Frontal cortex (tissue), 4 donors: ENCODE measurements around the gene PER1. TPM values are rescaled to one million over a fixed set of nuclear protein-coding genes. Genes with fewer than 3 reads are reported as not detected.
"Not testable (repeated sequence)": the region's sequence is repeated elsewhere in the genome, so short reads cannot be mapped to it uniquely, and the experiment has no call there.

ENCODE experiments used
- DNase-seq, 2 donors: peaks; one replicate each; pipeline ENCODE4 v3.0.0; 2012; ENCODE audit warnings: low spot score in 2 of 2
- FAIRE-seq: peaks from 2 replicates; lab custom pipeline; 2012; peaks lifted over from hg19 to GRCh38; lab: Jason Lieb, UNC
- total RNA-seq: library from RNA; depleted of rRNA; stranded (reverse); fragments of >200 nt; gene quantifications from one replicate; pipeline ENCODE4 v1.2.3, GENCODE V29; 2014
- donor health status: control.
- donor health status: control.
- donor health status: control.

Gene PER1
- total RNA-seq, 1 donor from 2014 or later: 6.5 TPM

DNA sequence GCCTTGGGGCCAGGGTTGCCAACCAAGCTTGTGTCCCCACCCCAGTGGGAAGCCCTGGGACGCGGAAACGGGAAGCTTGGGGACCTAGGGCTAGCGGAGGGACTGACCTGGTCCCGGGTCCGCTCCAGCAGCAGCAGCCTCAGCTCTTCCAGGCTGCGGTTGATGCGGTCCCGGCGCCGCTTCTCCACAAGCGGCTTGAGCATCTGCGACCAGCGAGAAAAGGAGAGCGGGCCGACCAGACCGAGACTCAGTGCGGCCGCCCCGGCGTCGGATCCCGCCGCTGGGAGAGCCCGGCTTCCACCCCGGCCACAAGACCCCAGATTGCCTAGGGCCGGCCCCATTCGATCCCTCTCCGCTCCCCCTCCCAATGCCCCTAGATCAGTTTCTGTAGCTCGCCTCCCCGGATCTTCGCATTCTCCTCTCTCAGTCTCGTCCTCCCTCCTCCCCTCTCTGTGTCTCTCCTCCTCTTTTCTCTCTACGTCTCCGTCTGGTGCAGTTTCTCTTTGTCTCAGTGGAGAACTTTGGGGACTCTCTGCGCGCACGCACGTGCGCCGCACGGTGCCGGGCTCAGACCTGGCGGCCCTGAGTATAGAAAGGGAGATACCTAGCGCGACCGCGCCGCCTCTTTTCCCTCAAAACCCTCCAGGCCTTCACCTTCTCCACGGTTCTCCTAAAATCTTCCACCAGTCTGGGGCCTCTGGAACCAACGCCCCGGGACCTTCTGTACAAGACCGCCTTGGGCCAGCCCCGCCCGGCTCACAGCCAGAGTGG is 29.1 kb downstream of the PER1 start:
- FAIRE-seq (no peak), DNase-seq (no peak)

DNA sequence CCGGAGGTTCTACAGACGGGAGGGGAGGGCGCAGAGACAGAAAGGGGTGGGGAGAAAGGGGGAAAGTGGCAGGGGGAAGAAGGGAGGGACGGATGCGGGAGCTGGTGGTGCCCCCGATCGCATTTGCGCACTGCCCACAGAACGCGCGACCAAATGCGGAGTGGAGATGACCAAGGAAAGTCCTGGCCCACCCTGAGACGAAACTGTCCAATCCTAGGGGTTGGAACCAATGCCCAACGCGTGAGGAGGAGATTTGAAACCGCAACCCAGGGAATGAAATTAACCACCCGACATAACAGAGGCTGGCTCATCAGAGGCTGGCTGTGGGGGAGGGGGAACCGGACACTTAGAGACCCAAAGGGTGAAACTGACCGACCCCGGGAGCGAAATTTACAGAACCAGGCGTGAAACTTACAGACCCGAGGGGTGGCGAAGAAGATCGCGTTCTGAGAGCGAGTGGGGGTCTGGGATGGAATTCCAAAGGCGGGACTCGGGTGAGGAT is 29.7 kb downstream of the PER1 start:
- FAIRE-seq: no peak
- DNase-seq: no peak

- DNase-seq (peak; percentile 65 to 77), FAIRE-seq (no peak)
These were observed 30.4 kb downstream of the PER1 start for GRCh38 chr17:8121681-8122421.

- FAIRE-seq (no peak), DNase-seq (no peak)
These were observed 30.9 kb downstream of the PER1 start for GRCh38 chr17:8121407-8121680.

DNA sequence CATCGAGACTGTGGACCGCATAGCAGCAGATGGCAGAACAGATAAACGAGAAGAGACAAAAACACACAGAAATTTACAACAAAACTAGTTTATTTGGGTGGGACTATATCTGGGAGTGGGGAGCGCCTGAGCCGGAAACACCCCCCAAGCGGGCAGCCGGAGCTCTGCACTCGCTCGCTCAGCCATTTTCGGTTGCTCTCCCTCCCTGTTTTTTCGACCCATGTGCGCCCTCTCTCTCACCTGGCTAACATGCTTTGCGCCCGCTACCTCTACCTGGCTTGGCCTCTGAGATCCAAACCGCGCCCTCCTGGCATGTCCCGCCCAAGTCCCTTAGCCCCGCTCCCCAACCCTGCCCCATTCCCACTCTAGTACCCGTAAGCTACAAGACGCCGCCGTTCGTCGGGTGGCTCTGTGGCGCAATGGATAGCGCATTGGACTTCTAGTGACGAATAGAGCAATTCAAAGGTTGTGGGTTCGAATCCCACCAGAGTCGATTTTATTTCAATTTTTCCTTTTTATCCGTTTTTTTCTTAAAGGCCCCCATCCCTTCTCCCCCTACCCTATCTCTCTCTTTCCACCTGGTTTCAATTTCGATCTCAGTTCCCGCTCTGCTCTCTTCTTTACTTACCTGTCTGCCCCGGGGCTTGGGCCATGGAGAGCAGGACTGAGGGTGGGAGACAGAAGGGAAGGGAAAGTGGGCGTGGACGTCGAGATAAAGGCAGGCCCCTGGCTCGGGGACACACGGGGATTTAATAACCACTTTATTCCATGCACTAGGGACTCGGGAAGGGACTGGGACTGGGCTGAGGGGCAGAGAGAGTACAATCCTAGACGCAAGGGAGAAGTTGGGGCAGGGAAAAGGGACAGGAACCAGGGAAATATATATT is 31.4 kb downstream of the PER1 start:
- FAIRE-seq (no peak), DNase-seq (peak in 1 of 2 donors; percentile 68)

- peak in 1 of 2 donors; percentile 71 for DNase-seq
- FAIRE-seq: peak; percentile 87
These were observed 32.4 kb downstream of the PER1 start for GRCh38 chr17:8119581-8120519.

GRCh38 chr17:8118769-8119580 is 33.2 kb downstream of the PER1 start:
- DNase-seq (peak; percentile 87 to 91), FAIRE-seq (peak; percentile 59)

GRCh38 chr17:8117980-8118768 is 34.0 kb downstream of the PER1 start, which contains the start of gene ALOXE3:
Gene ALOXE3, minus strand, starts transcription at chr17:8118514. Its CDS starts 524 bp downstream, at chr17:8117990.
- FAIRE-seq (no peak), DNase-seq (no peak)

- FAIRE-seq: no peak
- no peak for DNase-seq
These were observed 34.7 kb downstream of the PER1 start for GRCh38 chr17:8117367-8117979.

GRCh38 chr17:8116776-8117175 is 35.4 kb downstream of the PER1 start:
- no peak for DNase-seq
- FAIRE-seq: no peak

DNA sequence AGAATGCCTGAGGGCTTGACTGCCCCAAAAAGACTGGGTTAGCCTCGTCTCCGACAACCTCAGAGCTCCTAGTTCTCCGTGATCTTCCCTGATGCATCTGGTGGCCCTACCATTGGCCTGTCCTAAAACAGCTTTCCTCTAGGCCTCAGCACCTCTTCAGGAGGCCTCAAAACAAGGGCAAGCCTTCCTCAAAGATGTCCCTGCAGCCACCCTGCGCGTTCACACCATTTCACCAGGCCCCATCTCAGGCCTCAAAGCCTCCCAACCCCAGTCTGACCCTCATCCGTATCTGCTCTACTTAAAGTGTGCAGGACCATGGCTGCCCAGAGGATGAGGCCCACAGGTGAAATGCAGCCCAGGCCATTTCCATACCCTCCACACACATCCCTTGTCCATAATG is 41.3 kb downstream of the PER1 start:
- DNase-seq (no peak), FAIRE-seq (no peak)

- DNase-seq (no peak), FAIRE-seq (no peak)
These were observed 41.8 kb downstream of the PER1 start for GRCh38 chr17:8110456-8110804.

- FAIRE-seq: no peak
- peak; percentile 46 to 69 for DNase-seq
These were observed 42.3 kb downstream of the PER1 start for GRCh38 chr17:8109661-8110455.

GRCh38 chr17:8108972-8109660 is 43.1 kb downstream of the PER1 start:
- DNase-seq: no peak
- FAIRE-seq: no peak

- not testable (repeated sequence) for FAIRE-seq
These were observed 45.2 kb downstream of the PER1 start for GRCh38 chr17:8106980-8107379.

GRCh38 chr17:8105957-8106398 is 46.2 kb downstream of the PER1 start:
- FAIRE-seq (no peak), DNase-seq (no peak)

More at GRCh38 chr17:8106980-8107379, 45.2 kb downstream of the PER1 start:
- not testable (repeated sequence) for DNase-seq
